ENCODE data around the gene WHRN. TPM values are rescaled to one million over a fixed set of nuclear protein-coding genes. Genes with fewer than 3 reads are reported as not detected.

The WHRN gene
- total and polyA plus RNA-seq, 2 of the 8 experiments (the other 6 are each of a cell fraction or from before 2014, with no cell fraction given), result 4.4 to 7.7 TPM

DNA sequence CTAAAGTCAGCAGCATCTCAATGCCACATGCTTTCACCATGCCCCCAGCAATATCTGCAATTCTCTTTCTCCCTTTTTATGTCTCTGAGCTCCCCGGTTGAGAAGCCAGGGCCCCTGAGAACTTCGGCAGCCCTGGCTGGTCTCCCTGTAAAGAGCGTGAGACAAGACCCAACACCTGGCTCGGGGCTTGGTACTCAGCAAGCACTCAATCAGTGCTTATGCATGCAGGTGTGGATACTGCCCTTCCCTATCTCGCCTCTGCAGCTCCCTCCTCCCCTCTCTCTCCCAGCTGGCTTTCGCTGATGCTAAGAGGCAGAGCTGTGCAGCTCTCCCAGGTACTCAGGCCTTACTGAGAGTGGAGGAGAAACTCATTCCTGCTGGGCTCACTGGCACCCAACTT lies 75.8 kb downstream of the WHRN start:
- TF ChIP-seq BCL11A (IDR thresholded peaks at IDR 0.05; ENCODE audit: low read depth in 2 of 2, low read length in 2 of 2), result no peak
- no peak for TF ChIP-seq MAX (IDR thresholded peaks at IDR 0.05)
- TF ChIP-seq NANOG (IDR thresholded peaks at IDR 0.05; ENCODE audit: insufficient read depth, low read depth, low read length, poor library complexity, severe bottlenecking), result no peak
- TF ChIP-seq EGR1 (IDR thresholded peaks at IDR 0.05; ENCODE audit: borderline replicate concordance, low read depth, low read length), result no peak
- no peak for TF ChIP-seq RNF2 (IDR thresholded peaks at IDR 0.05; ENCODE audit: borderline replicate concordance, low read depth, low read length, missing control alignments, poor library complexity, severe bottlenecking)
- TF ChIP-seq SP4 (IDR thresholded peaks at IDR 0.05; ENCODE audit: low read length), result no peak
- no peak for TF ChIP-seq NRF1 (IDR thresholded peaks at IDR 0.05; ENCODE audit: low read depth, low read length)
- no peak for TF ChIP-seq KDM1A (IDR thresholded peaks at IDR 0.05; ENCODE audit: borderline replicate concordance, low read length)
- no peak for TF ChIP-seq POU5F1 (IDR thresholded peaks at IDR 0.05; ENCODE audit: low read depth, low read length)
- POLR2A ChIA-PET (ENCODE audit: partially characterized antibody), result interaction anchor here (1.7 kb wide), 1 partner anchor 16 kb away, joined by 4 read pairs; no protein-coding TSS in a partner anchor

More for the DNA sequence above, 75.8 kb downstream of the WHRN start:
- Histone ChIP-seq H3K4ac (replicated peaks; ENCODE audit: insufficient read length, low read depth, low read length) (no peak overlapping the region), H2BK12ac (ENCODE audit: low read depth, low read length) (0 out of 2 replicates have a peak overlapping the region, but pooled peaks have one; percentile 17), H3K18ac (ENCODE audit: extremely low read depth, low read length) (no peak overlapping the region), H4K91ac (replicated peaks; ENCODE audit: insufficient read length, low read length) (peak overlapping the region; percentile 8), H3K56ac (replicated peaks; ENCODE audit: insufficient read length, low read depth, low read length) (no peak overlapping the region), H3K23me2 (ENCODE audit: low read depth, low read length) (no peaks in the 10 kb centered on the region), H3K4me3 (ENCODE audit: extremely low read depth in 1 of 4, insufficient read depth in 2 of 4, low read depth in 3 of 4, low read length in 4 of 4) (no peak overlapping the region), H3K14ac (ENCODE audit: insufficient read length) (no peak overlapping the region), H4K8ac (ENCODE audit: extremely low read depth, insufficient read depth, low read length) (peak overlapping the region; percentile 12; the same call in 1 of the 2 replicates), H3K23ac (ENCODE audit: insufficient read length) (no peak overlapping the region), H3K9ac (replicated peaks in 1 of 4; ENCODE audit: extremely low read depth in 1 of 4, low read depth in 3 of 4, low read length in 3 of 4) (no peak overlapping the region), H3K4me2 (ENCODE audit: insufficient read depth in 1 of 2, low read depth in 2 of 2, low read length in 2 of 2) (no peak overlapping the region), H4K20me1 (replicated peaks in 1 of 2; ENCODE audit: control insufficient read depth in 1 of 2, insufficient read depth in 2 of 2, low read length in 2 of 2) (peaks cover 0 to 3% of the 10 kb centered on the region in 2 experiments), H2BK20ac (ENCODE audit: low read length) (no peak overlapping the region), H3K27me3 (replicated peaks in 1 of 4; ENCODE audit: control insufficient read depth in 3 of 4, extremely low read depth in 1 of 4, insufficient read depth in 3 of 4, low read length in 3 of 4) (no peaks in the 10 kb centered on the region; a peak in 1 of 7 replicates), H2BK5ac (ENCODE audit: low read depth, low read length) (no peak overlapping the region), H2BK120ac (replicated peaks; ENCODE audit: low read depth, low read length) (no peak overlapping the region), H3K4me1 (replicated peaks in 1 of 4; ENCODE audit: control insufficient read depth in 3 of 4, insufficient read depth in 4 of 4, low read length in 3 of 4) (peaks cover 0 to 2% (median 0%) of the 10 kb centered on the region in 4 experiments; a peak in 1 of 7 replicates), H4K5ac (ENCODE audit: insufficient read length, low read depth, low read length) (no peak overlapping the region), H2AK5ac (ENCODE audit: low read depth, low read length) (no peak overlapping the region), H3K27ac (ENCODE audit: low read depth, low read length) (no peak overlapping the region), H2AFZ (ENCODE audit: low read length) (no peak overlapping the region), H3K79me1 (ENCODE audit: low read depth, low read length) (no peaks in the 10 kb centered on the region), H3K36me3 (ENCODE audit: control insufficient read depth in 2 of 4, insufficient read depth in 4 of 4, low read length in 3 of 4) (no peaks in the 10 kb centered on the region), H3K79me2 (ENCODE audit: control insufficient read depth in 1 of 2, insufficient read depth in 2 of 2, low read length in 2 of 2) (no peaks in the 10 kb centered on the region), H3K9me3 (ENCODE audit: insufficient read depth in 2 of 2, low read depth in 1 of 2, low read length in 1 of 2) (no peaks in the 10 kb centered on the region), H2BK15ac (ENCODE audit: low read length) (no peak overlapping the region)
- CTCF ChIA-PET (ENCODE audit: partially characterized antibody), result interaction anchor here (0.6 to 22.5 kb wide), 8 partner anchors 7 to 724 kb away, joined by 4 to 271 read pairs (median 42); partner anchors contain the start of genes TEX53 and WHRN
- 92% methylated on average over 6 of the region's 6 CpGs; no CpG with 5 or more reads in 1 of the 2 experiments for WGBS, 2 experiments (ENCODE audit: extremely low coverage in 1 of 2, insufficient coverage in 1 of 2, insufficient read length in 1 of 2, insufficient replicate concordance in 2 of 2, low coverage in 1 of 2, low lambda C conversion rate in 2 of 2, missing lambda C conversion rate in 1 of 2)
- no peak for FAIRE-seq
- no peak for DNase-seq (ENCODE audit: low read depth in 1 of 2, low spot score in 2 of 2)

Measured in H1 (cell line).